K562 (cell line): ENCODE data around the gene IRF2BP2. TPM values are rescaled to one million over a fixed set of nuclear protein-coding genes. Genes with fewer than 3 reads are reported as not detected.

ENCODE experiments used
- ATAC-seq: fragments of 200-7000 bp; cut with Tn5 transposase; 3 replicates; pipeline ENCODE4 v1.9.1; 2020; ENCODE audit warnings: moderate library complexity
- BruUV-seq: library from RNA; stranded (reverse); fragments of 400-500 nt; replicated peaks from 2 replicates; lab custom pipeline; 2021; lab: Mats Ljungman, UMichigan
- CTCF ChIA-PET: fragments of 300-600 bp; formaldehyde crosslinking; extraction: SDS; loops from one replicate; lab custom pipeline; 2021; ENCODE audit warnings: low intra/inter-chr PET ratio; lab: Yijun Ruan, JAX
- POLR2A ChIA-PET: fragments of 300-600, 350-650 bp; sonication (Branson Sonifier 250); formaldehyde crosslinking; extraction: SDS; loops from one replicate; lab custom pipeline; 2021; ENCODE audit warnings: antibody characterized with exemption, inconsistent platforms; lab: Yijun Ruan, JAX
- DNase-seq, 4 experiments: peaks; one replicate each; pipeline versions ENCODE4 v3.0.0 to v3.0.0-alpha.2; 2011 to 2018; ENCODE audit warnings: low spot score in 3 of 4, mixed read lengths in 3 of 4; ENCODE audit errors: extremely low read depth in 1 of 4
- FAIRE-seq: peaks from 2 replicates; lab custom pipeline; 2011; peaks lifted over from hg19 to GRCh38; lab: Jason Lieb, UNC
- H2AFZ ChIP-seq: 2 replicates; pipeline ENCODE4 v1.6.0; 2011; ENCODE audit warnings: low read depth, low read length, control low read depth, inconsistent platforms
- H3K27ac ChIP-seq: fragments of 200-600 bp; 3 replicates; pipeline ENCODE4 v1.8.0; 2011; ENCODE audit warnings: low read depth, mild to moderate bottlenecking, control low read depth, inconsistent platforms, low read length, moderate library complexity, mixed read lengths; ENCODE audit errors: extremely low read depth
- H3K27me3 ChIP-seq, 2 experiments: fragments of 300-600 bp in 1 of 2; 2 replicates in 1 of 2; 3 replicates in 1 of 2; pipeline versions ENCODE4 v1.6.0 to v1.8.0; 2011; ENCODE audit warnings: inconsistent platforms in 2 of 2, low read length in 2 of 2, mild to moderate bottlenecking in 1 of 2, mixed read lengths in 1 of 2, moderate library complexity in 1 of 2; ENCODE audit not compliant: control insufficient read depth in 2 of 2, insufficient read depth in 2 of 2
- H3K36me3 ChIP-seq: fragments of 300-600 bp; 3 replicates; pipeline ENCODE4 v1.8.0; 2011; ENCODE audit warnings: mild to moderate bottlenecking, low read length, inconsistent platforms; ENCODE audit not compliant: control insufficient read depth, insufficient read depth
- H3K4me1 ChIP-seq, 2 experiments: fragments of 200-600 bp in 1 of 2; replicated peaks in 1 of 2; 2 replicates in 1 of 2; 3 replicates in 1 of 2; pipeline versions ENCODE4 v1.5.1 to v1.8.0; 2011; ENCODE audit warnings: inconsistent platforms in 2 of 2, low read length in 2 of 2, mild to moderate bottlenecking in 1 of 2, mixed read lengths in 1 of 2, moderate library complexity in 1 of 2; ENCODE audit not compliant: control insufficient read depth in 2 of 2, insufficient read depth in 2 of 2
- H3K4me2 ChIP-seq: 2 replicates; pipeline ENCODE4 v1.6.1; 2011; ENCODE audit warnings: low read length, control low read depth, inconsistent platforms, mixed read lengths; ENCODE audit not compliant: insufficient read depth
- H3K4me3 ChIP-seq: fragments of 200-600 bp; sonication (generic), shearing (Covaris generic); 2 replicates; pipeline ENCODE4 v1.5.1; 2016; ENCODE audit warnings: control low read depth, inconsistent platforms
- H3K79me2 ChIP-seq: fragments of 200-600 bp; 3 replicates; pipeline ENCODE4 v1.8.0; 2011; ENCODE audit warnings: low read length, inconsistent platforms; ENCODE audit not compliant: control insufficient read depth, insufficient read depth
- H3K9ac ChIP-seq, 2 experiments: 2 replicates each; pipeline versions ENCODE4 v1.6.0 to v1.6.1; 2011; ENCODE audit warnings: low read depth in 2 of 2, low read length in 2 of 2, control low read depth in 1 of 2, inconsistent platforms in 1 of 2, mild to moderate bottlenecking in 1 of 2, mixed read lengths in 1 of 2; ENCODE audit not compliant: insufficient read depth in 1 of 2
- H3K9me1 ChIP-seq: one replicate; pipeline ENCODE4 v1.6.0; 2011; ENCODE audit warnings: inconsistent platforms, mild to moderate bottlenecking, low read length, moderate library complexity; ENCODE audit not compliant: control insufficient read depth, insufficient read depth
- H3K9me3 ChIP-seq: replicated peaks from 2 replicates; pipeline ENCODE4 v1.5.1; 2011; ENCODE audit warnings: low read depth, low read length, inconsistent platforms; ENCODE audit not compliant: control insufficient read depth, insufficient read depth
- H4K20me1 ChIP-seq: replicated peaks from 2 replicates; pipeline ENCODE4 v1.6.1; 2011; ENCODE audit warnings: low read length, inconsistent platforms, mixed read lengths; ENCODE audit not compliant: control insufficient read depth, insufficient read depth
- ARID2 ChIP-seq: fragments of 450-650 bp; IDR thresholded peaks from 2 replicates; pipeline ENCODE4 v1.6.1; 2017; ENCODE audit warnings: antibody characterized with exemption, mild to moderate bottlenecking
- ARID4B ChIP-seq: sonication (generic); formaldehyde crosslinking; IDR thresholded peaks from 2 replicates; pipeline ENCODE4 v1.8.0; 2022; ENCODE audit warnings: mild to moderate bottlenecking, missing genetic modification reagents
- CBX5 ChIP-seq: IDR thresholded peaks from 2 replicates; pipeline ENCODE4 v1.6.1; 2014; ENCODE audit warnings: low read depth, borderline replicate concordance
- CGGBP1 ChIP-seq: fragments of 250-450 bp; sonication (Bioruptor Pico); IDR thresholded peaks from 2 replicates; pipeline ENCODE4 v1.9.0; 2021; ENCODE audit warnings: mild to moderate bottlenecking
- FOXK2 ChIP-seq, 2 experiments: fragments of 450-650 bp; IDR thresholded peaks in 1 of 2; conservative IDR thresholded peaks in 1 of 2; 2 replicates each; pipeline ENCODE4 v1.6.1; 2016; ENCODE audit warnings: low read depth in 2 of 2, mild to moderate bottlenecking in 1 of 2
- HNRNPUL1 ChIP-seq: fragments of 200-400 bp; formaldehyde crosslinking; IDR thresholded peaks from 2 replicates; pipeline ENCODE4 v1.6.1; 2017; ENCODE audit warnings: low read length
- IFI16 ChIP-seq: fragments of 250-450 bp; sonication (Bioruptor Pico); IDR thresholded peaks from 2 replicates; pipeline ENCODE4 v2.1.2; 2022; ENCODE audit warnings: mild to moderate bottlenecking, inconsistent platforms
- MTA1 ChIP-seq: fragments of 450-650 bp; IDR thresholded peaks from 2 replicates; pipeline ENCODE4 v1.6.1; 2017; ENCODE audit warnings: borderline replicate concordance
- SMARCC2 ChIP-seq: fragments of 450-650 bp; IDR thresholded peaks from 2 replicates; pipeline ENCODE4 v1.6.1; 2017; ENCODE audit warnings: antibody characterized with exemption, moderate library complexity, mild to moderate bottlenecking, low read depth
- SREBF1 ChIP-seq: fragments of 150-350 bp; IDR thresholded peaks from 2 replicates; pipeline ENCODE4 v1.6.1; 2014; ENCODE audit warnings: antibody characterized with exemption, low read depth, low read length, borderline replicate concordance
- ZC3H11A ChIP-seq: IDR thresholded peaks from 2 replicates; pipeline ENCODE4 v1.6.1; 2012; ENCODE audit warnings: low read depth, low read length, improper control_type of control experiment
- ZNF639 ChIP-seq, 2 experiments: fragments of 200-800 bp in 1 of 2; sonication (Bioruptor generic) in 1 of 2; sonication (generic) in 1 of 2; formaldehyde crosslinking in 1 of 2; IDR thresholded peaks in 1 of 2; conservative IDR thresholded peaks in 1 of 2; 2 replicates each; pipeline versions ENCODE4 v1.5.0 to v1.6.1; 2016 to 2020; ENCODE audit warnings: missing compliant biosample characterization in 1 of 2, missing genetic modification characterization in 1 of 2, missing genetic modification reagents in 1 of 2
- ZNF695 ChIP-seq: fragments of 450-650 bp; formaldehyde crosslinking; IDR thresholded peaks from 2 replicates; pipeline ENCODE4 v1.4.0; 2020; ENCODE audit warnings: mild to moderate bottlenecking, moderate library complexity
- WGBS: fragments of 100-300 bp; shearing (Covaris generic); methylation state at CpG from one replicate; pipeline ENCODE4 v1.1.6; 2016; ENCODE audit warnings: low coverage, mixed read lengths; ENCODE audit not compliant: insufficient coverage; ENCODE audit errors: missing lambda C conversion rate; 5-methylcytosine and 5-hydroxymethylcytosine counted together
- in situ Hi-C: fragments of 300-500 bp; cut with MboI; formaldehyde crosslinking; loops from 4 replicates; pipeline ENCODE4 v1.15.0; 2018; ENCODE audit warnings: inconsistent platforms, mixed read lengths
- intact Hi-C: fragments of 100-400 bp; cut with micrococcal nuclease; formaldehyde crosslinking; loops from 2 replicates; pipeline ENCODE4 v1.14.2; 2022
- polyA plus RNA-seq, 8 experiments: library from polyadenylated mRNA; depleted of rRNA in 4 of 8; stranded (reverse) in 5 of 8; unstranded in 3 of 8; fragments of >200 nt; fragmentation: Nextera tagmentation in 2 of 8; fragmentation: Illumina TruSeq in 1 of 8; extraction: Ambion mirVana in 2 of 8; extraction: Trizol in 1 of 8; gene quantifications; 2 replicates each; pipeline versions ENCODE4 v1.2.1 to v1.2.3, GENCODE V29; 2011 to 2014; ENCODE audit warnings: inconsistent platforms in 1 of 8, missing spikeins in 1 of 8
- total RNA-seq, 7 experiments: library from RNA; depleted of rRNA in 6 of 7; stranded (reverse); fragments of >200 nt in 6 of 7; fragmentation: Illumina TruSeq in 2 of 7; extraction: Trizol in 2 of 7; gene quantifications; 2 replicates each; pipeline versions ENCODE4 v1.2.1 to v1.2.3, GENCODE V29; 2011 to 2021; ENCODE audit warnings: low replicate concordance in 1 of 7

Gene IRF2BP2
- total and polyA plus RNA-seq, 9 of the 15 experiments (the other 6 are each of a cell fraction or from before 2014, with no cell fraction given) = 7.7 to 68.6 (median 22.1) TPM

- no peak for DNase-seq
- H3K9me1 ChIP-seq = no peaks in the 10 kb centered on the region
- H3K4me3 ChIP-seq = no peak overlapping the region
- TF ChIP-seq ARID2 (no peak), FOXK2 (conservative IDR thresholded peaks at IDR 0.05 in 1 of 2, IDR thresholded peaks at IDR 0.05 in 1 of 2; ENCODE audit: low read depth in 2 of 2) (no peak), ZC3H11A (no peak), CBX5 (no peak), MTA1 (no peak), SREBF1 (no peak), CGGBP1 (no peak), ZNF639 (CRISPR knock-in tag; conservative IDR thresholded peaks at IDR 0.05 in 1 of 2, IDR thresholded peaks at IDR 0.05 in 1 of 2) (no peak), ZNF695 (no peak), IFI16 (no peak), HNRNPUL1 (no peak), ARID4B (CRISPR knock-in tag) (no peak), SMARCC2 (no peak)
- BruUV-seq = no TSS peak
- H3K27me3 ChIP-seq = no peaks in the 10 kb centered on the region
- ATAC-seq = no peak; the same call in 2 of the 3 replicates
- CTCF ChIA-PET = no interaction called here
- in situ Hi-C loops = no loop called here
- FAIRE-seq = no peak
- POLR2A ChIA-PET = interaction anchor here (0.9 to 2.0 kb wide), 2 partner anchors 18 to 26 kb away, joined by 4 to 6 read pairs; no protein-coding TSS in a partner anchor
- 36% methylated on average over 7 of the region's 8 CpGs for WGBS
- H3K9me3 ChIP-seq = no peaks in the 10 kb centered on the region
- H3K27ac ChIP-seq = no peak overlapping the region
- no peak overlapping the region for H2AFZ ChIP-seq
- no peaks in the 10 kb centered on the region for H4K20me1 ChIP-seq
- no peak overlapping the region for H3K4me2 ChIP-seq
- intact Hi-C loops = no loop called here
- H3K79me2 ChIP-seq = no peaks in the 10 kb centered on the region
- H3K4me1 ChIP-seq = peaks cover 4 to 16% of the 10 kb centered on the region in 2 experiments
- no peak overlapping the region for H3K9ac ChIP-seq
- no peaks in the 10 kb centered on the region for H3K36me3 ChIP-seq
These were observed 31.2 kb downstream of the IRF2BP2 start for GRCh38 chr1:234578735-234579134.
